Activated B cell treated with CpG ODN at 0.5 μM for 24 hours (primary cell): ENCODE results near the gene NCCRP1. TPM values are rescaled to one million over a fixed set of nuclear protein-coding genes. Genes with fewer than 3 reads are reported as not detected.
"Not testable (repeated sequence)": the region's sequence is repeated elsewhere in the genome, so short reads cannot be mapped to it uniquely, and the experiment has no call there.

Experiments used
- ATAC-seq: fragments of 200-7000 bp; cut with Tn5 transposase; one replicate; pipeline ENCODE4 v1.10.0; 2021; ENCODE audit warnings: low read depth, mild to moderate bottlenecking, moderate library complexity
- CTCF ChIA-PET: fragments of 350-600 bp; sonication (Branson Sonifier 250); formaldehyde crosslinking; loops from one replicate; lab custom pipeline; 2021; ENCODE audit warnings: antibody characterized with exemption; lab: Charles Lee
- POLR2A ChIA-PET: fragments of 350-600 bp; sonication (Branson Sonifier 250); formaldehyde crosslinking; loops from one replicate; lab custom pipeline; 2021; ENCODE audit warnings: antibody characterized with exemption; lab: Charles Lee
- DNase-seq: peaks from one replicate; pipeline ENCODE4 v3.0.0; 2022
- H3K27ac Mint-ChIP-seq: one replicate; pipeline ENCODE4 v1.8.0; 2020; ENCODE audit warnings: mixed read lengths
- H3K27me3 Mint-ChIP-seq: one replicate; pipeline ENCODE4 v1.8.0; 2021; ENCODE audit warnings: mixed read lengths
- H3K36me3 Mint-ChIP-seq: one replicate; pipeline ENCODE4 v1.8.0; 2021; ENCODE audit warnings: low read depth, mixed read lengths
- H3K4me1 Mint-ChIP-seq: one replicate; pipeline ENCODE4 v1.8.0; 2021; ENCODE audit warnings: mixed read lengths
- H3K4me3 Mint-ChIP-seq: one replicate; pipeline ENCODE4 v1.8.0; 2020; ENCODE audit warnings: mild to moderate bottlenecking, mixed read lengths
- H3K9me3 Mint-ChIP-seq: one replicate; pipeline ENCODE4 v1.8.0; 2020; ENCODE audit warnings: mixed read lengths
- intact Hi-C: fragments of 100-400 bp; cut with micrococcal nuclease; formaldehyde crosslinking; loops from one replicate; pipeline ENCODE4 v1.15.1; 2024
- total RNA-seq: library from RNA; stranded (reverse); gene quantifications from 2 replicates; pipeline ENCODE4 v1.2.3, GENCODE V29; 2022
- TF ChIP-seq, protein P1 (sequence below): fragments of 200-600 bp; IDR thresholded peaks from one replicate; pipeline ENCODE4 v1.8.0; 2022; ENCODE audit warnings: antibody characterized with exemption, mild to moderate bottlenecking

Gene NCCRP1
- total RNA-seq, 1 donor from 2014 or later, result not detected

DNA sequence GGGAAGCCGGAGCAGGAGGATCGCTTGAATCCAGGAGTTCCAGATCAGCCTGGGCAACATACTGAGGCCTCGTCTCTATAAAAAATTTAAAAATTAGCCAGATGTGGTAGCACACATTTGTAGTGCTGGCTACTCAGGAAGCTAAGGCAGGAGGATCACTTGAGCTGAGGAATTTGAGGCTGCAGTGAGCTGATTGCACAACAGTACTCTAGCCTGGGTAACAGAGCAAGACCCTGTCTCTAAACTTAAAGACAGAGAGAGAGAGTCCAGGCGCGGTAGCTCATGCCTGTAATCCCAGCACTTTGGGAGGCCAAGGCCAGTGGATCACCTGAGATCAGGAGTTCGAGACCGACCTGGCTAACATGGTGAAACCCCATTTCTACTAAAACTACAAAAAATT, 43.7 kb downstream of the NCCRP1 start:
- CTCF ChIA-PET, result no interaction called here
- Mint-ChIP-seq H3K4me3 (no peak overlapping the region), H3K27me3 (peaks cover 7% of the 10 kb centered on the region), H3K36me3 (no peaks in the 10 kb centered on the region), H3K9me3 (no peaks in the 10 kb centered on the region), H3K27ac (no peak overlapping the region), H3K4me1 (peaks cover 11% of the 10 kb centered on the region)
- intact Hi-C loops, result no loop called here
- TF ChIP-seq, protein P1, sequence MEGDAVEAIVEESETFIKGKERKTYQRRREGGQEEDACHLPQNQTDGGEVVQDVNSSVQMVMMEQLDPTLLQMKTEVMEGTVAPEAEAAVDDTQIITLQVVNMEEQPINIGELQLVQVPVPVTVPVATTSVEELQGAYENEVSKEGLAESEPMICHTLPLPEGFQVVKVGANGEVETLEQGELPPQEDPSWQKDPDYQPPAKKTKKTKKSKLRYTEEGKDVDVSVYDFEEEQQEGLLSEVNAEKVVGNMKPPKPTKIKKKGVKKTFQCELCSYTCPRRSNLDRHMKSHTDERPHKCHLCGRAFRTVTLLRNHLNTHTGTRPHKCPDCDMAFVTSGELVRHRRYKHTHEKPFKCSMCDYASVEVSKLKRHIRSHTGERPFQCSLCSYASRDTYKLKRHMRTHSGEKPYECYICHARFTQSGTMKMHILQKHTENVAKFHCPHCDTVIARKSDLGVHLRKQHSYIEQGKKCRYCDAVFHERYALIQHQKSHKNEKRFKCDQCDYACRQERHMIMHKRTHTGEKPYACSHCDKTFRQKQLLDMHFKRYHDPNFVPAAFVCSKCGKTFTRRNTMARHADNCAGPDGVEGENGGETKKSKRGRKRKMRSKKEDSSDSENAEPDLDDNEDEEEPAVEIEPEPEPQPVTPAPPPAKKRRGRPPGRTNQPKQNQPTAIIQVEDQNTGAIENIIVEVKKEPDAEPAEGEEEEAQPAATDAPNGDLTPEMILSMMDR, result no peak
- no peak for ATAC-seq
- POLR2A ChIA-PET, result no interaction called here
- DNase-seq, result no peak

DNA sequence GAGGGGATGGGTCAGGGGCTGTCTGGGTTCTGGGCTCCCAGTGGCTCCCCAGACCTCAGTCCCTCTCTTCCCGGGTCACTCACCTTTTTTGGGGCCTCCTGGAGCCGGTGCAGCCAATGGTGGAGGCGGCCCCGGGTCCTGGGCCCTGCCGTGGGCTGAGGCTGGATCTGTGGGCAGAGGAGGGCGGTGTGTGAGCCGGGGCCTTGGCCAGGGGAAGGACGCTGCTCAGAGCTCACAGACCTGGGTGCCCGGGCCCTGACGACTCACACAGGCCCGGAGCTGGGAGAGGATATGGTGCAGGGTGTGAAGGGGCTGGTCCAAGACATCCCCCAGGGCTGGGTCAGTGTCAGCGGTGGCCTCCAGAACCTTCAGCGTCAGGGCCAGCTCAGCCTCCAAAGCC, 47.0 kb downstream of the NCCRP1 start:
- H3K4me3 Mint-ChIP-seq, H3K27me3 Mint-ChIP-seq, H3K27ac Mint-ChIP-seq, ATAC-seq, DNase-seq, intact Hi-C loops, H3K4me1 Mint-ChIP-seq, H3K9me3 Mint-ChIP-seq, POLR2A ChIA-PET, CTCF ChIA-PET, H3K36me3 Mint-ChIP-seq: not testable (repeated sequence)

DNA sequence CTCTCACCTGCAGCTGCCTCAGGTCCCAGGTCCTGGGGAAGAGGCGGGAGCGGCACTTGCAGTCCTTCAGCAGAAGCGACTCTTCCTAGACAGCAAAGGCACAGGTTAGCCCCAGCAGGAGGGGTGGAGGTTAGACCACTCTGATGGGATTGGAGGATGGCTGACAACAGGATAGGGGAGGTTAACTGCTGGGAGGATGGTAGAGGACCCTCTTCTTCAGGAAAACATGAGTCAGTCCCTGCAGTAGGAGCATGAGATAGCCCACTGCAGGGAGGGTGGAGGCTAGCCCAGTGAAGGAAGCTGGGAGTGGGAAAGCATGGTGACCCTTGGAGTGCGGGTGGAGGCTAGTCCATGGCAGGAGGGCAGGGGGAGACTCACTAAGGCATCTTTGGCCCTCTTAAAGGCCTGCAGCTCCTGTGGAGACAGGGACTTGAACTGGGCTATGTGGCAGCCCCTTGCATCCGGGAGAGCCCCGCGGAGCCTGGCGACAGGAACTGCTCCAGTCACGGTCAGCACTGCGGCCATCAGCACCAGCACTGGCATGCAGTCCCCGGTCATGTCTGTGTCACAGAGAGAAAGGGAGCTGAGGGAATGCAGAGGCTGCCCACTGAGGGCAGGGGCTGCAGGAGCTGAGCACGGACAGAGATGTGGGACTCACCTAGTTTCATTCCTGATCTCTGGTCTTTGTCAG, 47.8 kb downstream of the NCCRP1 start, which contains the start of gene IFNL3:
Gene IFNL3, minus strand, starts transcription at position 597 of the 691 bp plus-strand sequence. Its CDS starts 39 bp downstream, at position 558.
- ATAC-seq, H3K4me3 Mint-ChIP-seq, H3K27me3 Mint-ChIP-seq, DNase-seq, H3K36me3 Mint-ChIP-seq, H3K4me1 Mint-ChIP-seq, CTCF ChIA-PET, POLR2A ChIA-PET, H3K27ac Mint-ChIP-seq, H3K9me3 Mint-ChIP-seq, intact Hi-C loops: not testable (repeated sequence)

DNA sequence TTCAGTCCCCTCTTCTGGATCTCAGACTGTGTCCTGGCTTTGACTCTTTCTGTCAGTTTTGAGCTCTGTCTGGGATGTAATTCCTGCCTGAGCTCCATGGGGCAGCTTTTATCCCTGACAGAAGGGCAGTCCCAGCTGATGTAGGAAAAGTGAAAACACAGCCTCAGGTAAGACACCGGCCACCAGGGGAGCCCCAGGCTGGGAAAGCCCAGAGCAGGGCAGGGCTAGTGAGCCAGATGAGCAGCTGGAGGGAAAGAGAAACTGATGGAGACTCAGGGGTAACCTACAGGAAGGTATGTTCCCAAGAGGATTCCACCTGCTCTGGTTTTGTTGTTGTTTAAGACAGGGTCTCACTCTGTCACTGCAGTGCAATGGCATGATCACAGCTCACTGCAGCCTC, 48.4 kb downstream of the NCCRP1 start:
- H3K27me3 Mint-ChIP-seq, ATAC-seq, H3K4me1 Mint-ChIP-seq, intact Hi-C loops, H3K9me3 Mint-ChIP-seq, H3K27ac Mint-ChIP-seq, POLR2A ChIA-PET, CTCF ChIA-PET, H3K4me3 Mint-ChIP-seq, DNase-seq, H3K36me3 Mint-ChIP-seq: not testable (repeated sequence)

DNA sequence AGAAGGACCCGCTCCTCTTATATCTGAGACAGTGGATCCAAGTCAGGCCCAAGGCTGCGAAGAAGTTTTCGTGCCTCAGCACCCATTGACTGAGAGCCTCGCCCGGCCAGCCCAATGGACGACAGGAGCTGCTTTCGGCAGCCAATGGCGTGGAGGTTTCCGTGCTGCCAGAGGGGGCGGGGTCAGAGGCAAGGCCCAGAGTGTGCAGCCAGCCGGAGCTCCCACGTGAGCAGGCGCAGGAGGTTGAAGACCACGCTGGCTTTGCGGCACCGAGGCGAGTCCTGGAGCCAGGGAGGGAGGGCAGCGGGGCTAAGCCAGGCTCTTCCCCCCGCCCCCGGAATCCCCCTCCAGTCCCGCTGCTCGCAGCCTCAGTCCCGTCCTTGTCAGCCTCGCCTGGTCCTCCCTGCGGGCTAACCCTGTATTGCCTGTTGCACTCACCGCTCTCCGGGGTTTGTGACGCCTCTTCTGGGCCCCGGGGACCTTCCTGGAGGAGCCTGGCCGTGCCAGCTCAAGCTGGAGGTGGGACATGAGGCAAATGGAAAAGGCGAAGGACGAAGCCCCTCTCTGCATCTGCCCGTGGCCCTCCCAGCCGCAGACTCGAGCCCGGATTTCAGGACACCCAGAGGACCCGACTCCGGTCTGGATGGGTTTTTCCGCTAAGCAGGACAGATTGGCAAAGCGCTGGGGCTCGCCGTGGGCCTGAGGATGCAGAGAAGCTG, 50.3 kb downstream of the NCCRP1 start:
- CTCF ChIA-PET, result no interaction called here
- TF ChIP-seq, protein P1, result no peak
- H3K27ac Mint-ChIP-seq, result no peak overlapping the region
- no peak for ATAC-seq
- intact Hi-C loops, result no loop called here
- no peaks in the 10 kb centered on the region for H3K36me3 Mint-ChIP-seq
- peaks cover 8% of the 10 kb centered on the region for H3K27me3 Mint-ChIP-seq
- no peaks in the 10 kb centered on the region for H3K9me3 Mint-ChIP-seq
- no peak for DNase-seq
- H3K4me1 Mint-ChIP-seq, result no peaks in the 10 kb centered on the region
- no peak overlapping the region for H3K4me3 Mint-ChIP-seq
- POLR2A ChIA-PET, result no interaction called here

DNA sequence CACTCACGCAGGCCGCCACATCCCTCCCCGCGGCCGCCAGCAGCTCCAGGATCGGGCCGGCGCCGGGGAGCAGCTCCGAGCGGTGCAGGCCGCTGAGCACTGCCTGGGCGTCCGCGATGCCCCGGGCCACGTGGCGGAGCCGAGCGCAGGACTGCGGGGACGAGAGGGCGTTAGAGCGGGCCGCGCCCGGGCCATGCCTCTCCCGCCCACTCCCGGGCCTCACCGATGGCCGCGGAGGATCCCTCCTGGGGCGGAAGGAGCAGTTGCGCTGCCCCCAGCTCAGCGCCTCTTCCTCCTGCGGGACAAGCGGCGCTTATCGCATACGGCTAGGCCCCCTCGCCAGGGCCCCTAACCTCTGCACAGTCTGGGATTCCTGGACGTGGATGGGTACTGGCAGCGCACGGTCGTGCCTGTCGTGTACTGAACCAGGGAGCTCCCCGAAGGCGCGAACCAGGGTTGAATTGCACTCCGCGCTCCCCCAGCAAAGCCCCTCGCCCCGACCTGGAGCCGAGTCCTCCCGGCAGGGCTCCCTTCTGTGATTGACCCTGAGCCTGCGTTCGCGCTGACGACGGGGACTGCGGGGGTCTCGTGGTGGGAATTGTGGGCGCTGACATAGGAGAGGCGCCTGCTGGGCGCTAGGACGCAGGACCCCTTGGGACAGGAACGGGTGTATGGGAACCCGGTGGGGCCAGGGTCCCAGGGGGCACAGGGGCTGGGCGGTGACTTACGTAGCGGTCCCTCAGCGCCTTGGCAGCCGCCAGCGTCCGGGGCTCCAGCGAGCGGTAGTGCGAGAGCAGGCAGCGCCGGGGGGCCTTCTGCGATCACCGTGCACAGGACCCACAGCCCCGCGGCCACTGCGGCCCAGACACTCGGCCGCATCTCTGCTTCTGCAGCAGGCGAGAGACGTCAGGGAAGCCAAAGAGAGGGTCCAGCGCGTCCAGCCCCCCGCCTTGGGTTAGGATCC, 51.2 kb downstream of the NCCRP1 start:
- ATAC-seq (no peak), DNase-seq (no peak)
- Mint-ChIP-seq H3K9me3 (no peaks in the 10 kb centered on the region), H3K4me3 (no peak overlapping the region), H3K27ac (no peak overlapping the region), H3K27me3 (peaks cover 8% of the 10 kb centered on the region), H3K4me1 (no peaks in the 10 kb centered on the region), H3K36me3 (no peaks in the 10 kb centered on the region)
- TF ChIP-seq, protein P1, result no peak
- intact Hi-C loops, result no loop called here
- CTCF ChIA-PET, result no interaction called here
- POLR2A ChIA-PET, result no interaction called here
